GM12891 (cell line): ENCODE measurements around the gene HYAL2.
"Not testable (repeated sequence)": the region's sequence is repeated elsewhere in the genome, so short reads cannot be mapped to it uniquely, and the experiment has no call there.

Source experiments
- DNase-seq: peaks from one replicate; pipeline ENCODE4 v3.0.0; 2011; ENCODE audit warnings: low spot score; ENCODE audit not compliant: insufficient read length
- FAIRE-seq: peaks from 2 replicates; lab custom pipeline; 2011; peaks lifted over from hg19 to GRCh38; lab: Jason Lieb, UNC
- PAX5 ChIP-seq: IDR thresholded peaks from 2 replicates; pipeline ENCODE4 v1.6.1; 2011; ENCODE audit warnings: low read length, moderate library complexity, mild to moderate bottlenecking; ENCODE audit not compliant: insufficient read depth, severe bottlenecking
- POLR2A ChIP-seq: IDR thresholded peaks from 2 replicates; pipeline ENCODE4 v1.6.1; 2011; ENCODE audit warnings: low read depth, low read length, control low read depth
- POLR2AphosphoS5 ChIP-seq: IDR thresholded peaks from 2 replicates; pipeline ENCODE4 v1.6.1; 2011; ENCODE audit warnings: low read depth, low read length, control low read depth
- POU2F2 ChIP-seq: IDR thresholded peaks from 2 replicates; pipeline ENCODE4 v1.6.1; 2011; ENCODE audit warnings: low read depth, mild to moderate bottlenecking, control low read depth, low read length, moderate library complexity
- SPI1 ChIP-seq: IDR thresholded peaks from 2 replicates; pipeline ENCODE4 v1.6.1; 2011; ENCODE audit warnings: low read depth, low read length, control low read depth
- TAF1 ChIP-seq: IDR thresholded peaks from 2 replicates; pipeline ENCODE4 v1.6.1; 2011; ENCODE audit warnings: low read depth, low read length, control low read depth

Gene HYAL2

DNA sequence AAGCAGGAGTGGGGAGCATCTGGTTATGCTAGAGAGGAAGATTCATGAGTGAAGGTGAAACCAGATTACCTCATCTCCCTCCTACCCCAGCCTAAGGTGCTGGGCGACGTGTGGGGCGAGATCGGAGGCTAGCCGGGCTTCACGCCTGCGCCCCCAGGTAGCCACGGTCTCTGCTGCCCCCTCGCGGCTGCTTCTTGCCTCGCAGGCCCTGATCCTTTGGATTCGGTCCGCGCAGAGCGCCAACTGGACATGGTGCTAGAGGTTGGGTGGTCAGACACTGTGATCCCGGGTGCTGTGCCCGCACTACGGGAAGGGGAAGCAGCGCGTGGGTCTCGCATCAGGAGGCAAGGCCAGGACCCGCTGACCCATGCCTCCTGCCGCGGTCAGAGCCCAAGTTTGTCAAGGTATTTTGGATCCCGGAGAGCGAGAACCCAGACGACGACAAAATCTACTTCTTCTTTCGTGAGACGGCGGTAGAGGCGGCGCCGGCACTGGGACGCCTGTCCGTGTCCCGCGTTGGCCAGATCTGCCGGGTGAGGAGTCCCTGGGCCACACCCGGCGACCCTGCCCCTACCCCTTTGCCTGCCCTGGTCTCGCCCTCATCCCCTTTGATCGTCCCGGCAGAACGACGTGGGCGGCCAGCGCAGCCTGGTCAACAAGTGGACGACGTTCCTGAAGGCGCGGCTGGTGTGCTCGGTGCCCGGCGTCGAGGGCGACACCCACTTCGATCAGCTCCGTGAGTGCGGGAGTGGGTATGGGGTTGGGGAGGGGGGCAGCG lies 49.4 kb downstream of the HYAL2 start:
- TF ChIP-seq PAX5, result peak; percentile 29
- no peak for TF ChIP-seq TAF1
- TF ChIP-seq POU2F2, result peak; percentile 72; the same call in 1 of the 2 replicates
- TF ChIP-seq POLR2AphosphoS5, result no peak
- TF ChIP-seq SPI1, result no peak
- TF ChIP-seq POLR2A, result no peak
- DNase-seq (peak; percentile 99), FAIRE-seq (peak; percentile 99)

DNA sequence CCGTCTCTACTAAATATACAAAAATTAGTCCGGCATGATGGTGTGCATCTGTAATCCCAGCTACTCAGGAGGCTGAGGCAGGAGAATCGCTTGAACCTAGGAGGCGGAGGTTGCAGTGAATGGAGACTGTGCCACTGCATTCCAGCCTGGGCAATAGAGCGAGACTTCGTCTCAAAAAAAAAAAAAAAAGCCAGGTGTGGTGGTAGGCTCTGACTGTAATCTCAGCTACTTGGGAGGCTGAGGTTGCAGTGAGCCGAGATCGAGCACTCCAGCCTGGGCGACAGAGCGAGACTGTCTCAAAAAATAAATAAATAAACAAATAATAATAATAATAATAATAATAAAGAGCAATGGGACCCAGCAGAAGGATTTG lies 50.0 kb downstream of the HYAL2 start:
- not testable (repeated sequence) for DNase-seq, FAIRE-seq

DNA sequence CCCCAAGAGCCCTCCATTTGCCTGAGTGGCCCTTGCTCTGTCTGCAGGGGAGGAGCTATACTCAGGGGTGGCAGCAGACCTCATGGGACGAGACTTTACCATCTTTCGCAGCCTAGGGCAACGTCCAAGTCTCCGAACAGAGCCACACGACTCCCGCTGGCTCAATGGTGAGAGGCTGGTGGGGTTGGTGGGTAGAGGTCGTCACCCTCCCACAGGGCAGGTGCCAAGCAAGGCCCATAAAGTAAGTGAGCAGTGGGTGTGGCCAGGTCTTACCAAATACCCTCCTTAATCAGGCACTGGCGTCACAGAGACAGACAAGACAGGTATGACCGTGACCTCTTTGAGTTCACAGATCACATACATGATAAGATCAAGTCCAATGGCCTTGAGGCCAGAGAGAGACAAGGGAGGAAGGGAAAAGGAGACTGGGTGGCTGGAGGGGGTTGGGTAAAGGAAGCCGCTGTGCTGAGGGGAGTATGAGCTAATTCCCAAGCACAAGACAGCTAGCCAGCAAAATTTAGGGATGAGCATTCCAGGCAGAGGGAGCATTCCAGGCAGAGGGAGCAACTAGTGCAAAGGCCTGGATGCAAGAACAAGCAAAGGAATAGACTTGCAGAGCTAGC lies 51.1 kb downstream of the HYAL2 start:
- FAIRE-seq (no peak), DNase-seq (no peak)
- no peak for TF ChIP-seq TAF1
- no peak for TF ChIP-seq POLR2A

DNA sequence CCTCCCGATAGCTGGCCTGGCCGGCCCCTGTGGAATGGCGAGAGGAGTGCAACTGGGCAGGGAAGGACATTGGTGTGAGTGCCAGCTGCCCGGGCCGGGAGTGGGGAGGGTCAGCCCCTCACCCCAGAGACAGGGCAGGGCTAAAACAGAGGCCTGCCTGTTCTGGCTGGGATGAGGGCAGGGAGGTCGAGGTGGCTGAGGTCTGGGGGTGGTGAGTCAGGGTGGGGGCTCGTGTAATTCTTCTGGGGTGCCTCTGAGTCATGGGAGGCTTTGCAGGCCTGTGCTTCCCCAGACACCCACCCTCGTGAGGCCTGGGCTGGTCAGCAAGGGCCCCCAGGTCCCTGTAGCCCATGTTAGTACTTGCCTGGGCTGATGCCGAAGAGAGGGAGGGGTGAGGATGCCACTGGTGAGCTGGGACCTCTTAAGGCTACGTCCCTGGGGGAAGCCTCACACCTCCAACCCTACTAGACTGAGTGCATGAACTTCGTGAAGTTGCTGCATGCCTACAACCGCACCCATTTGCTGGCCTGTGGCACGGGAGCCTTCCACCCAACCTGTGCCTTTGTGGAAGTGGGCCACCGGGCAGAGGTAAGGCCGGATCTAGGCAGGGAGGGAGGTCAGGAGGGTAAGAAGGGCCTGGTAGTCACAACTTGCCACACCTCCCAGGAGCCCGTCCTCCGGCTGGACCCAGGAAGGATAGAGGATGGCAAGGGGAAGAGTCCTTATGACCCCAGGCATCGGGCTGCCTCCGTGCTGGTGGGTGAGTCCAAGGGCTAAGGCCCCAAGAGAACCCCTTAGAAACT lies 51.9 kb downstream of the HYAL2 start:
- no peak for FAIRE-seq
- no peak for TF ChIP-seq SPI1
- TF ChIP-seq POLR2AphosphoS5, result no peak
- no peak for TF ChIP-seq PAX5
- TF ChIP-seq POLR2A, result no peak
- no peak for TF ChIP-seq POU2F2
- TF ChIP-seq TAF1, result no peak

DNA sequence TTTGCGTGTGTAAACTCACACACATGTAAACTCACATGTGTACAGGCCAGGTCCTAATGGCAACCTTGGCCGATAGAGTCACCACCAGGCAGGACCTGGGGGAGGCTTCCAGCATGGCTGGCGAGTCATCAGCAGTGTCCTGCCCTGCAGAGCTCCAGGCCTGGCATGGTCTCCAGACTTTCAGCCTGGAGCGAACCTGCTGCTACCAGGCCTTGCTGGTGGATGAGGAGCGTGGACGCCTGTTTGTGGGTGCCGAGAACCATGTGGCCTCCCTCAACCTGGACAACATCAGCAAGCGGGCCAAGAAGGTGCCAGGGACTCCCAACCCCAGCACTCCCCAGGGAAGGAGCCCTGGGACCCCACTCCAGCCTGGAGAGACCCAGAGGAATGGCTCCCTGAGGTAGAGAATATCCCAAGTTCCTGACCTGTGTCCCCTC lies 52.5 kb downstream of the HYAL2 start:
- no peak for DNase-seq
- FAIRE-seq, result no peak
- TF ChIP-seq POU2F2 (no peak), POLR2AphosphoS5 (no peak), PAX5 (no peak), TAF1 (no peak), POLR2A (no peak), SPI1 (no peak)

More for the DNA sequence above, 51.9 kb downstream of the HYAL2 start:
- no peak for DNase-seq

DNA sequence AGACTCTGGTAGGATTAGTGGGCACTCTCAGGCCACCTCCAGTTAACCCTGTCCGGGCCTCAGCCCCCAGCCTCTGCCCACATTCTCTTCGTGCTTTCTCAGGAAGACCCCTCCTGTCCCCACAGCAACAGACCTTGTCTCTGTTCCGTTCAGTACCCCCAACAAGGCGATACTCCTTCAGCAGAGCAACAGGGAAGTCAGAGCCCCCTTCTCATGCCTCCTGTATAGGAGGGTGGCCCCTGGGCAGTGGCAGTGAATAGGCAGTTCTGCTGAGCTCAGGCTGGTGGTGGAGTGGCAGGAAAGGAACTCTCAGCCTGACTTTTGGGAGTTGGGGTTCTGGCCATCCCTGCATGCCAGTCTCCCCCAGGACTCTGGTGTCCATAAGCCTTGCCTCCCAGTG lies 53.1 kb downstream of the HYAL2 start:
- FAIRE-seq (no peak), DNase-seq (no peak)
- no peak for TF ChIP-seq POLR2A
- TF ChIP-seq POLR2AphosphoS5, result no peak
- TF ChIP-seq TAF1, result no peak
- TF ChIP-seq PAX5, result no peak
- no peak for TF ChIP-seq SPI1
- TF ChIP-seq POU2F2, result no peak

DNA sequence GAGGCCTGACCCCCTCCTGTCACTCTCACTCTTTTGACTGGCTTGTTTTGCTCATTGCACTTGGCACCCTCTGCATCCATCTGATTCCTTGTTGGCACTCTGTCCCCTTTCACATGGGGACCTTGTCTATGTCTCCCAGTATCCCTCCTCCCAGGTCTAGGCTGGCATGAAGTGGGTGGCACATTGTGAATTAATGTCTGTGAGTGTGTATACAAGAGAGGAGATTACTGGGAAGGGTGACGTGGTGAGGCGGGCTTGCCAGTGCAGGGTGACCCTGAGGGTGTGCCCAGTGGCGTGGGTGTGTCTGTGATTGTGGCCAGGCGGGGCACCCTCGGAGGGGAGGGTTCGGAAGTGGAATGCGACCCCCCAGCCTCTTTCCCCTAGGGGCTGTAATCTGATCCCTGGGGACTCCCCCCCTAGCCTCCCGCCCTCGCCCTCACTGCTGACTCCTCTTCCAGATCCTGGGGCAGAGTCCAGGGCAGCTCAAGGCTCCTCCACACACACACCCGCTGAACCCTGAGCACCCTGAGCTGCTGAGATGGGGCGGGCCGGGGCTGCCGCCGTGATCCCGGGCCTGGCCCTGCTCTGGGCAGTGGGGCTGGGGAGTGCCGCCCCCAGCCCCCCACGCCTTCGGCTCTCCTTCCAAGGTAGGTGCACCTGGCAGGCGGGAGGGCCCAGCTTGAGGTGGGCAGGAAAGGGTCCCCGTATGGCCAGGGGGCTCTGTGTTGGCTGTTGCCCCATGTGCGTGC lies 53.7 kb downstream of the HYAL2 start, which contains the start of gene SEMA3B:
SEMA3B (plus strand) TSS at position 445 of the 749 bp plus-strand sequence; CDS start at position 539, 94 bp downstream.
- TF ChIP-seq POU2F2 (no peak), TAF1 (no peak), SPI1 (no peak), POLR2A (no peak), POLR2AphosphoS5 (no peak), PAX5 (no peak)
- FAIRE-seq (no peak), DNase-seq (no peak)

DNA sequence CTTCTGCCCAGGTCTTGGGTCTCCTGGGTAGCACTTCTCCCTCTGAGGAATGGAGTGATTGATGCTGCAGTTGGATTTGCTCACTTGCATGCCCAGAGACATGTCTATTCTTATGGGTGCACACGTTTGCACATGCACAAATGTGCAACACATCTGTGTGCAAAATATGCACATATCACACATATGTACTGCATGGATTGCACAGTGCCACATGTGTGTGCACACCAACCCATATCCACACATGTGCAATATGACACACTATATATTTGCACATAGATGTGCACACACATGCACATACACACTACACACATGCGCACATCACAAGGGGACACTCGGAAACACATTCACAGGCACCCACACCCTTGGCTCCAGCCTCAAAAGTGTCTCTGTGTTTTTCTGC lies 54.3 kb downstream of the HYAL2 start:
- TF ChIP-seq PAX5 (no peak), POLR2A (no peak), POU2F2 (no peak), POLR2AphosphoS5 (no peak), TAF1 (no peak), SPI1 (no peak)
- DNase-seq (no peak), FAIRE-seq (no peak)
